Tibial nerve (tissue), 4 donors: ENCODE measurements around the gene BSCL2.

Source experiments
- EP300 ChIP-seq, 2 donors: sonication (generic); formaldehyde crosslinking; IDR thresholded peaks; one replicate each; pipeline ENCODE4 v1.6.1; 2017; ENCODE audit warnings: antibody characterized with exemption in 2 of 2, mild to moderate bottlenecking in 1 of 2
- POLR2A ChIP-seq, 2 donors: fragments of 450-650 bp; IDR thresholded peaks; one replicate each; pipeline ENCODE4 v1.6.1; 2017; ENCODE audit warnings: antibody characterized with exemption in 2 of 2, mild to moderate bottlenecking in 2 of 2, moderate library complexity in 2 of 2
- TF ChIP-seq, protein P1 (sequence below), 5 experiments: fragments of 200-600 bp in 3 of 5; fragments of 450-650 bp in 2 of 5; sonication (generic) in 3 of 5; IDR thresholded peaks; one replicate each; pipeline ENCODE4 v1.5.1; 2016 to 2019; ENCODE audit warnings: antibody characterized with exemption in 5 of 5, mild to moderate bottlenecking in 3 of 5, moderate library complexity in 2 of 5

DNA sequence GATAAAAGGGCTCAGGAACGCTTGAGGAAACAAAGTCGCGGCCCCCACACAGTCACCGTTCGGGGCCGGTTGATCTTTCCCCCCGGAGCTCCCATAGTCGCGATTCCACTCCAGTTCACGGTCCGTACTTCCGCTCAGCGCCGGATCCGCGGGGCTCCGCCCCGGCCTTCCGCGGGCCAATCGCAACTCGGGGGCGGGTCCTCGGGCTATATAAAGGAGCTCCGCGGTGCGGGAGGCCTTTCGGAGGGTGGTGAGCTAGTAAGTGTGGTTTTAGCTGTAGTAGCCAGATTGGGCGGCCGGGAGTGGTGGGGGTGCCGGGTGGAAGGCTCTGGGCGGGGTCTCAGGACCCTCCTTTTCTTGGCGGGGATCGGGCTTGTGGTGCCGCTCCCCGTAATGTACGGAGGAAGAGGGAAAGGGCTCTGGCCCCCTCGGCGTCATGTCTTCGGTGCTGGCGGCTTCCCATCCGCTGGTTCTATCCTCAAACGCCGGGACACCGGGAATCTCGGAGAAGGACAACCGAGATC lies 42.1 kb downstream of the BSCL2 start, which contains the start of the genes C11orf98 and CSKMT:
- TF ChIP-seq, protein P1, sequence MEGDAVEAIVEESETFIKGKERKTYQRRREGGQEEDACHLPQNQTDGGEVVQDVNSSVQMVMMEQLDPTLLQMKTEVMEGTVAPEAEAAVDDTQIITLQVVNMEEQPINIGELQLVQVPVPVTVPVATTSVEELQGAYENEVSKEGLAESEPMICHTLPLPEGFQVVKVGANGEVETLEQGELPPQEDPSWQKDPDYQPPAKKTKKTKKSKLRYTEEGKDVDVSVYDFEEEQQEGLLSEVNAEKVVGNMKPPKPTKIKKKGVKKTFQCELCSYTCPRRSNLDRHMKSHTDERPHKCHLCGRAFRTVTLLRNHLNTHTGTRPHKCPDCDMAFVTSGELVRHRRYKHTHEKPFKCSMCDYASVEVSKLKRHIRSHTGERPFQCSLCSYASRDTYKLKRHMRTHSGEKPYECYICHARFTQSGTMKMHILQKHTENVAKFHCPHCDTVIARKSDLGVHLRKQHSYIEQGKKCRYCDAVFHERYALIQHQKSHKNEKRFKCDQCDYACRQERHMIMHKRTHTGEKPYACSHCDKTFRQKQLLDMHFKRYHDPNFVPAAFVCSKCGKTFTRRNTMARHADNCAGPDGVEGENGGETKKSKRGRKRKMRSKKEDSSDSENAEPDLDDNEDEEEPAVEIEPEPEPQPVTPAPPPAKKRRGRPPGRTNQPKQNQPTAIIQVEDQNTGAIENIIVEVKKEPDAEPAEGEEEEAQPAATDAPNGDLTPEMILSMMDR (IDR thresholded peaks at IDR 0.05), result peak in 1 of 5 experiments; percentile 29
- TF ChIP-seq POLR2A (IDR thresholded peaks at IDR 0.05) (peak; percentile 97 to 98), EP300 (IDR thresholded peaks at IDR 0.05) (peak in 1 of 2 donors; percentile 100)
